HepG2 (cell line): ENCODE results near the gene B3GNT9. TPM values are rescaled to one million over a fixed set of nuclear protein-coding genes. Genes with fewer than 3 reads are reported as not detected.

Source experiments
- CENPX ChIP-seq: sonication (generic); formaldehyde crosslinking; IDR thresholded peaks from 2 replicates; pipeline ENCODE4 v1.9.0; 2021; ENCODE audit warnings: mild to moderate bottlenecking, missing genetic modification reagents, moderate library complexity
- IKZF1 ChIP-seq: fragments of 450-650 bp; IDR thresholded peaks from 2 replicates; pipeline ENCODE4 v1.7.1; 2016
- NCOA1 ChIP-seq: sonication (generic); formaldehyde crosslinking; IDR thresholded peaks from 2 replicates; pipeline ENCODE4 v1.9.0; 2021; ENCODE audit warnings: missing genetic modification reagents
- NR1H2 ChIP-seq: sonication (generic); formaldehyde crosslinking; IDR thresholded peaks from 2 replicates; pipeline ENCODE4 v1.8.1; 2022; ENCODE audit warnings: low read depth, missing genetic modification reagents, borderline replicate concordance
- NR2F1 ChIP-seq, 2 experiments: fragments of 450-650 bp in 1 of 2; formaldehyde crosslinking in 1 of 2; IDR thresholded peaks; 2 replicates each; pipeline versions ENCODE4 v1.5.0 to v1.6.1; 2016 to 2020; ENCODE audit warnings: mild to moderate bottlenecking in 1 of 2, missing compliant biosample characterization in 1 of 2, missing genetic modification reagents in 1 of 2, moderate library complexity in 1 of 2
- SCMH1 ChIP-seq: sonication (generic); formaldehyde crosslinking; IDR thresholded peaks from 2 replicates; pipeline ENCODE4 v1.9.0; 2021; ENCODE audit warnings: missing genetic modification reagents, mild to moderate bottlenecking, borderline replicate concordance
- ZFX ChIP-seq: sonication (generic); formaldehyde crosslinking; IDR thresholded peaks from 2 replicates; pipeline ENCODE4 v1.4.0; 2020; ENCODE audit warnings: mild to moderate bottlenecking, low read depth, missing genetic modification reagents, moderate library complexity
- ZNF232 ChIP-seq: sonication (generic); formaldehyde crosslinking; IDR thresholded peaks from 2 replicates; pipeline ENCODE4 v1.4.0; 2020; ENCODE audit warnings: missing genetic modification reagents, borderline replicate concordance
- ZNF292 ChIP-seq: sonication (generic); formaldehyde crosslinking; IDR thresholded peaks from 2 replicates; pipeline ENCODE4 v1.8.1; 2022; ENCODE audit warnings: mild to moderate bottlenecking, low read depth, missing genetic modification reagents, borderline replicate concordance
- ZNF816 ChIP-seq: sonication (generic); formaldehyde crosslinking; IDR thresholded peaks from 2 replicates; pipeline ENCODE4 v1.8.0; 2022; ENCODE audit warnings: missing genetic modification reagents, mild to moderate bottlenecking, borderline replicate concordance
- ZSCAN25 ChIP-seq: sonication (generic); formaldehyde crosslinking; IDR thresholded peaks from 2 replicates; pipeline ENCODE4 v1.8.0; 2022; ENCODE audit warnings: mild to moderate bottlenecking, missing genetic modification reagents
- polyA plus RNA-seq, 8 experiments: library from polyadenylated mRNA; depleted of rRNA in 3 of 8; stranded (reverse) in 7 of 8; unstranded in 1 of 8; fragments of >200 nt; fragmentation: Illumina TruSeq in 4 of 8; extraction: Trizol in 4 of 8; gene quantifications; 2 replicates each; pipeline versions ENCODE4 v1.2.1 to v1.2.3, GENCODE V29; 2011 to 2016; ENCODE audit warnings: low read depth in 4 of 8, missing spikeins in 1 of 8, mixed read lengths in 1 of 8; ENCODE audit not compliant: insufficient read depth in 1 of 8
- total RNA-seq, 5 experiments: library from RNA; depleted of rRNA; stranded (reverse); fragments of >200 nt; fragmentation: Illumina TruSeq; extraction: Trizol; gene quantifications; 2 replicates each; pipeline ENCODE4 v1.2.3, GENCODE V29; 2016; ENCODE audit warnings: low read depth in 1 of 5
- TF ChIP-seq, protein P1 (sequence below): sonication (generic); formaldehyde crosslinking; IDR thresholded peaks from 2 replicates; pipeline ENCODE4 v1.5.0; 2020; ENCODE audit warnings: missing genetic modification reagents
- TF ChIP-seq, protein P2 (sequence below): sonication (generic); formaldehyde crosslinking; IDR thresholded peaks from 2 replicates; pipeline ENCODE4 v1.4.0; 2020; ENCODE audit warnings: missing genetic modification reagents
- TF ChIP-seq, protein P3 (sequence below): sonication (generic); formaldehyde crosslinking; IDR thresholded peaks from 2 replicates; pipeline ENCODE4 v1.8.0; 2023; ENCODE audit warnings: mild to moderate bottlenecking, missing genetic modification reagents
- TF ChIP-seq, protein P4 (sequence below): IDR thresholded peaks from 2 replicates; pipeline ENCODE4 v1.6.1; 2016; ENCODE audit warnings: mild to moderate bottlenecking
- TF ChIP-seq, protein P5 (sequence below): sonication (generic); formaldehyde crosslinking; IDR thresholded peaks from 2 replicates; pipeline ENCODE4 v1.4.0; 2020; ENCODE audit warnings: mild to moderate bottlenecking, missing genetic modification reagents
- TF ChIP-seq, protein P6 (sequence below): sonication (generic); formaldehyde crosslinking; conservative IDR thresholded peaks from 2 replicates; pipeline ENCODE4 v1.4.0; 2020; ENCODE audit warnings: missing genetic modification reagents
- TF ChIP-seq, protein P7 (sequence below): sonication (generic); formaldehyde crosslinking; IDR thresholded peaks from 2 replicates; pipeline ENCODE4; 2020; ENCODE audit warnings: missing genetic modification reagents, mild to moderate bottlenecking, borderline replicate concordance

Gene B3GNT9
- total and polyA plus RNA-seq, 2 of the 13 experiments (the other 11 are each of a cell fraction or from before 2014, with no cell fraction given), result 1.5 to 3.1 TPM

DNA sequence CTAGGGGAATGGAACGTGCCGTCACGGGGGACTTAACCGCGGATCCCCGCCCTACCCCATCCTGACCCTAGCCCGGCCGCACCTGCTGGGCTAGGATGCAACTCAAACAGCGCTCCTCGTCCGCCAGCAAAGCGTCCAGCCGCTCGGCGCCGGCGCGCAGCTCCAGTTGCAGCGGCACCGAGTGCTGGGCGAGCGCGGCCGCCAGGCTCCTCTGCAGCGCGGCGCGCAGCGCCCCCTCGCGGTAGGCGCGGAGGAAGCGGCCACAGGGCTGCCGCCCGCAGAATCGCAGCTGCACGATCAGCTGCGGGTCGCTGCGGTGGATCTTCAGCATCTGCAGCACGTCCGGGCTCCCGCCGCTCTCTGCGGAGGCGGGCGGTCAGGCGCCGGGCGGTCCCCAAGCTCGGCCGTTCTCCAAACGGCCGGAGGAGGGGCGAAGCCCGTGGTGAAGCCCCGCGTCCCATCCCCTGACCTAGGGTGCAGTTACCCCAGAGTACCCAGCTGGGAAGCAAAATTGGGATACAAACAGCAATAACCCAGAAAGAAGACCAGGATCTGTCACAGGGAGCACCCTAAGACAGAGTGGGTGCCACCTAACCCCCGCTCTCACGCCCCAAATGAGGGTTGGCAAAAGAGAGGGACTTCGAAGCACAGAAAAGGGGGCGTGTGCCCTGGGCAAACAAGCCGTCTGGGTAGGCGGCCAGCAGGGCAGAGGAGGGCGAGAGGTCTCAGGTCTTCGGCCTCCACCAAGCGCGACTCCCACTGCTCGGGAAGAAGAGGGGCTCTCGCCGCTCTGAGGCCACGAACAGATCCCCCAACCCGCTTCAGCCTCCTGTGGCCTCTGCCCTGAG lies 4.7 kb upstream of the B3GNT9 start (continued):
- TF ChIP-seq, protein P1, sequence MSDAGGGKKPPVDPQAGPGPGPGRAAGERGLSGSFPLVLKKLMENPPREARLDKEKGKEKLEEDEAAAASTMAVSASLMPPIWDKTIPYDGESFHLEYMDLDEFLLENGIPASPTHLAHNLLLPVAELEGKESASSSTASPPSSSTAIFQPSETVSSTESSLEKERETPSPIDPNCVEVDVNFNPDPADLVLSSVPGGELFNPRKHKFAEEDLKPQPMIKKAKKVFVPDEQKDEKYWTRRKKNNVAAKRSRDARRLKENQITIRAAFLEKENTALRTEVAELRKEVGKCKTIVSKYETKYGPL (CRISPR knock-in tag), result 0 out of 2 replicates have a peak, but pooled peaks have one; percentile 25
- TF ChIP-seq SCMH1 (CRISPR knock-in tag) (no peak), NCOA1 (CRISPR knock-in tag) (no peak), ZFX (CRISPR knock-in tag) (peak; percentile 60; the same call in 1 of the 2 replicates), ZNF292 (CRISPR knock-in tag) (no peak), NR1H2 (CRISPR knock-in tag) (no peak), ZNF816 (CRISPR knock-in tag) (no peak), NR2F1 (CRISPR knock-in tag; IDR thresholded peaks at IDR 0.05) (no peak), ZSCAN25 (CRISPR knock-in tag) (no peak), IKZF1 (no peak), CENPX (CRISPR knock-in tag) (no peak), ZNF232 (CRISPR knock-in tag) (no peak)
- TF ChIP-seq, protein P2, sequence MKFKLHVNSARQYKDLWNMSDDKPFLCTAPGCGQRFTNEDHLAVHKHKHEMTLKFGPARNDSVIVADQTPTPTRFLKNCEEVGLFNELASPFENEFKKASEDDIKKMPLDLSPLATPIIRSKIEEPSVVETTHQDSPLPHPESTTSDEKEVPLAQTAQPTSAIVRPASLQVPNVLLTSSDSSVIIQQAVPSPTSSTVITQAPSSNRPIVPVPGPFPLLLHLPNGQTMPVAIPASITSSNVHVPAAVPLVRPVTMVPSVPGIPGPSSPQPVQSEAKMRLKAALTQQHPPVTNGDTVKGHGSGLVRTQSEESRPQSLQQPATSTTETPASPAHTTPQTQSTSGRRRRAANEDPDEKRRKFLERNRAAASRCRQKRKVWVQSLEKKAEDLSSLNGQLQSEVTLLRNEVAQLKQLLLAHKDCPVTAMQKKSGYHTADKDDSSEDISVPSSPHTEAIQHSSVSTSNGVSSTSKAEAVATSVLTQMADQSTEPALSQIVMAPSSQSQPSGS, result no peak
- TF ChIP-seq, protein P3, sequence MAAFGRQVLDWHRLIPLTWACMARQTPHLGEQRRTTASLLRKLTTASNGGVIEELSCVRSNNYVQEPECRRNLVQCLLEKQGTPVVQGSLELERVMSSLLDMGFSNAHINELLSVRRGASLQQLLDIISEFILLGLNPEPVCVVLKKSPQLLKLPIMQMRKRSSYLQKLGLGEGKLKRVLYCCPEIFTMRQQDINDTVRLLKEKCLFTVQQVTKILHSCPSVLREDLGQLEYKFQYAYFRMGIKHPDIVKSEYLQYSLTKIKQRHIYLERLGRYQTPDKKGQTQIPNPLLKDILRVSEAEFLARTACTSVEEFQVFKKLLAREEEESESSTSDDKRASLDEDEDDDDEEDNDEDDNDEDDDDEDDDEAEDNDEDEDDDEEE (CRISPR knock-in tag), result peak; percentile 66
- TF ChIP-seq, protein P4, sequence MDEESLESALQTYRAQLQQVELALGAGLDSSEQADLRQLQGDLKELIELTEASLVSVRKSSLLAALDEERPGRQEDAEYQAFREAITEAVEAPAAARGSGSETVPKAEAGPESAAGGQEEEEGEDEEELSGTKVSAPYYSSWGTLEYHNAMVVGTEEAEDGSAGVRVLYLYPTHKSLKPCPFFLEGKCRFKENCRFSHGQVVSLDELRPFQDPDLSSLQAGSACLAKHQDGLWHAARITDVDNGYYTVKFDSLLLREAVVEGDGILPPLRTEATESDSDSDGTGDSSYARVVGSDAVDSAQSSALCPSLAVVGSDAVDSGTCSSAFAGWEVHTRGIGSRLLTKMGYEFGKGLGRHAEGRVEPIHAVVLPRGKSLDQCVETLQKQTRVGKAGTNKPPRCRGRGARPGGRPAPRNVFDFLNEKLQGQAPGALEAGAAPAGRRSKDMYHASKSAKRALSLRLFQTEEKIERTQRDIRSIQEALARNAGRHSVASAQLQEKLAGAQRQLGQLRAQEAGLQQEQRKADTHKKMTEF (CRISPR knock-in tag), result peak; percentile 69; the same call in 1 of the 2 replicates
- TF ChIP-seq, protein P5, sequence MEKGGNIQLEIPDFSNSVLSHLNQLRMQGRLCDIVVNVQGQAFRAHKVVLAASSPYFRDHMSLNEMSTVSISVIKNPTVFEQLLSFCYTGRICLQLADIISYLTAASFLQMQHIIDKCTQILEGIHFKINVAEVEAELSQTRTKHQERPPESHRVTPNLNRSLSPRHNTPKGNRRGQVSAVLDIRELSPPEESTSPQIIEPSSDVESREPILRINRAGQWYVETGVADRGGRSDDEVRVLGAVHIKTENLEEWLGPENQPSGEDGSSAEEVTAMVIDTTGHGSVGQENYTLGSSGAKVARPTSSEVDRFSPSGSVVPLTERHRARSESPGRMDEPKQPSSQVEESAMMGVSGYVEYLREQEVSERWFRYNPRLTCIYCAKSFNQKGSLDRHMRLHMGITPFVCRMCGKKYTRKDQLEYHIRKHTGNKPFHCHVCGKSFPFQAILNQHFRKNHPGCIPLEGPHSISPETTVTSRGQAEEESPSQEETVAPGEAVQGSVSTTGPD (CRISPR knock-in tag), result no peak
- TF ChIP-seq, protein P6, sequence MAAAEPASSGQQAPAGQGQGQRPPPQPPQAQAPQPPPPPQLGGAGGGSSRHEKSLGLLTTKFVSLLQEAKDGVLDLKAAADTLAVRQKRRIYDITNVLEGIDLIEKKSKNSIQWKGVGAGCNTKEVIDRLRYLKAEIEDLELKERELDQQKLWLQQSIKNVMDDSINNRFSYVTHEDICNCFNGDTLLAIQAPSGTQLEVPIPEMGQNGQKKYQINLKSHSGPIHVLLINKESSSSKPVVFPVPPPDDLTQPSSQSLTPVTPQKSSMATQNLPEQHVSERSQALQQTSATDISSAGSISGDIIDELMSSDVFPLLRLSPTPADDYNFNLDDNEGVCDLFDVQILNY, result 0 out of 2 replicates have a peak, but pooled peaks have one; percentile 14
- TF ChIP-seq, protein P7, sequence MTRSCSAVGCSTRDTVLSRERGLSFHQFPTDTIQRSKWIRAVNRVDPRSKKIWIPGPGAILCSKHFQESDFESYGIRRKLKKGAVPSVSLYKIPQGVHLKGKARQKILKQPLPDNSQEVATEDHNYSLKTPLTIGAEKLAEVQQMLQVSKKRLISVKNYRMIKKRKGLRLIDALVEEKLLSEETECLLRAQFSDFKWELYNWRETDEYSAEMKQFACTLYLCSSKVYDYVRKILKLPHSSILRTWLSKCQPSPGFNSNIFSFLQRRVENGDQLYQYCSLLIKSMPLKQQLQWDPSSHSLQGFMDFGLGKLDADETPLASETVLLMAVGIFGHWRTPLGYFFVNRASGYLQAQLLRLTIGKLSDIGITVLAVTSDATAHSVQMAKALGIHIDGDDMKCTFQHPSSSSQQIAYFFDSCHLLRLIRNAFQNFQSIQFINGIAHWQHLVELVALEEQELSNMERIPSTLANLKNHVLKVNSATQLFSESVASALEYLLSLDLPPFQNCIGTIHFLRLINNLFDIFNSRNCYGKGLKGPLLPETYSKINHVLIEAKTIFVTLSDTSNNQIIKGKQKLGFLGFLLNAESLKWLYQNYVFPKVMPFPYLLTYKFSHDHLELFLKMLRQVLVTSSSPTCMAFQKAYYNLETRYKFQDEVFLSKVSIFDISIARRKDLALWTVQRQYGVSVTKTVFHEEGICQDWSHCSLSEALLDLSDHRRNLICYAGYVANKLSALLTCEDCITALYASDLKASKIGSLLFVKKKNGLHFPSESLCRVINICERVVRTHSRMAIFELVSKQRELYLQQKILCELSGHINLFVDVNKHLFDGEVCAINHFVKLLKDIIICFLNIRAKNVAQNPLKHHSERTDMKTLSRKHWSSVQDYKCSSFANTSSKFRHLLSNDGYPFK (CRISPR knock-in tag), result peak; percentile 16; the same call in 1 of the 2 replicates
